Uterus (tissue), 4 donors: Measurements from ENCODE around the gene ARHGAP8. TPM values are rescaled to one million over a fixed set of nuclear protein-coding genes. Genes with fewer than 3 reads are reported as not detected.

Source experiments
- DNase-seq, 2 donors: peaks; one replicate each; pipeline ENCODE4 v3.0.0-alpha.2; 2019 to 2020
- H3K27ac ChIP-seq, 2 donors: fragments of 200-600 bp; sonication (generic); 1 replicate in 1 of 2; 2 replicates in 1 of 2; pipeline ENCODE4 v1.5.1; 2016 to 2018
- H3K27me3 ChIP-seq, 2 donors: fragments of 200-600 bp; sonication (generic); one replicate each; pipeline ENCODE4 v1.5.1; 2018 to 2019; ENCODE audit warnings: control low read depth in 1 of 2
- H3K36me3 ChIP-seq, 2 donors: fragments of 200-600 bp; sonication (generic); one replicate each; pipeline ENCODE4 v1.5.1; 2019; ENCODE audit warnings: control low read depth in 1 of 2
- H3K4me1 ChIP-seq, 2 donors: fragments of 200-600 bp; sonication (generic); one replicate each; pipeline ENCODE4 v1.5.1; 2018 to 2019; ENCODE audit warnings: control low read depth in 1 of 2
- H3K4me3 ChIP-seq, 2 donors: fragments of 200-600 bp; sonication (generic); 1 replicate in 1 of 2; 2 replicates in 1 of 2; pipeline ENCODE4 v1.5.1; 2018 to 2019; ENCODE audit warnings: mild to moderate bottlenecking in 1 of 2
- H3K9me3 ChIP-seq, 2 donors: fragments of 200-600 bp; sonication (generic); one replicate each; pipeline ENCODE4 v1.5.1; 2019; ENCODE audit warnings: control low read depth in 1 of 2
- CTCF ChIP-seq, 4 experiments: fragments of 200-600 bp in 2 of 4; fragments of 450-650 bp in 2 of 4; sonication (generic) in 2 of 4; IDR thresholded peaks; one replicate each; pipeline ENCODE4 v1.5.1; 2016 to 2019; ENCODE audit warnings: antibody characterized with exemption in 4 of 4, mild to moderate bottlenecking in 2 of 4, moderate library complexity in 1 of 4
- POLR2A ChIP-seq, 2 donors: fragments of 450-650 bp; IDR thresholded peaks; one replicate each; pipeline ENCODE4 v1.6.1; 2016; ENCODE audit warnings: antibody characterized with exemption in 2 of 2, mild to moderate bottlenecking in 1 of 2, moderate library complexity in 1 of 2
- intact Hi-C: fragments of 100-400 bp; cut with DNase I; formaldehyde crosslinking; loops from one replicate; pipeline ENCODE4 v1.15.1; 2023; ENCODE audit warnings: low total_unique reads
- total RNA-seq, 4 donors: library from RNA; depleted of rRNA in 3 of 4; stranded (reverse); fragments of >200 nt in 3 of 4; gene quantifications; one replicate each; pipeline versions ENCODE4 v1.1.0 to v1.2.4, GENCODE V29; 2014 to 2023
- donor health status: DM: yes; HTN: yes; CAD: no.

Gene ARHGAP8
- total RNA-seq, 4 donors from 2014 or later = 1.8 to 4.4 TPM; not detected in 2

- H3K9me3 ChIP-seq = no peaks in the 10 kb centered on the region
- intact Hi-C loops = no loop called here
- no peaks in the 10 kb centered on the region for H3K36me3 ChIP-seq
- H3K4me1 ChIP-seq = no peaks in the 10 kb centered on the region
- H3K4me3 ChIP-seq = no peak overlapping the region
- no peaks in the 10 kb centered on the region for H3K27me3 ChIP-seq
- no peak overlapping the region for H3K27ac ChIP-seq
- DNase-seq = no peak
- TF ChIP-seq CTCF (IDR thresholded peaks at IDR 0.05) = no peak
- no peak for TF ChIP-seq POLR2A (IDR thresholded peaks at IDR 0.05)
These were observed 130.6 kb downstream of the ARHGAP8 start for GRCh38 chr22:44883011-44883421.

GRCh38 chr22:44884562-44884961 lies 132.2 kb downstream of the ARHGAP8 start:
- no peak for DNase-seq
- intact Hi-C loops = no loop called here
- no peaks in the 10 kb centered on the region for H3K4me1 ChIP-seq
- H3K9me3 ChIP-seq = no peaks in the 10 kb centered on the region
- H3K27me3 ChIP-seq = no peaks in the 10 kb centered on the region
- TF ChIP-seq CTCF (IDR thresholded peaks at IDR 0.05) = no peak
- no peak for TF ChIP-seq POLR2A (IDR thresholded peaks at IDR 0.05)
- no peak overlapping the region for H3K4me3 ChIP-seq
- H3K27ac ChIP-seq = no peak overlapping the region
- H3K36me3 ChIP-seq = no peaks in the 10 kb centered on the region

DNA sequence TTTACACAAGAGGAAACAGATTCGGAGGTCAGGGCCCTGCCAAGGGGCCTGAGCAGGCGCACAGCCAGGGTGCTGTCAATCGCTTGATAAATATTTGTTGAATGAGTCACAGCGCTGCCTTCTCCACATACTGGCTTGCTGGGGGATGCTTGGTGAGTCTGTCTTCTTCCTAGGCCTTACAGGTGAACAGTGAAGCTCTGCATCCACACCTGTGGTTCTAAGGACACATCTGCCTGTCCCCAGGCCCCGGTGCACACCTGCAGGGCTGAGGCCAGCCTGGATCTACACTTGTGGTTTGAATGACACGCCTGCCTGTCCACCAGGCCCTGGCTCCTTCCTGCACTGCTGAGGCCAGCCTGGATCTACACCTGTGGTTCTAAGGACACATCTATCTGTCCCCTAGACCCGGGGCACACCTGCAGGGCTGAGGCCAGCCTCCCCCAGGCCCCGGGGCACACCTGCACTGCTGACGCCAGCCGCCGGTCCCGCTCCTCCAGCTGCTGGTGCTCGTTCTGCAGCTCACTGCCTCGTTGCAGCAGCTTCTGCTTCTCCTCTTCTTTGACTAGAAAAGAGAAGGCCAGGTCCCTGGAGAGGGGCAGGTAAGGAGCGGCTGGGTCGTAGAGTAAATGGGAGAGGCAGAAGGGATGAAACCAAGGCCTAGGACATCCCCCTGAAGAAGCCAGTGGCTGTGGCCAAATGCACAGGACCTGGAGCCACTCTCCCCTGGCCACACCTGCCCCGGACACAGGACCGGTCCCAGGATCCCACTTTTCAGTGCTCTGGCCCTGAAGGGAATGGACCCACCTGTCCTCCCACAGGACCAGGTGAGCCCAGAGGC lies 132.8 kb downstream of the ARHGAP8 start:
- no peak overlapping the region for H3K4me3 ChIP-seq
- H3K36me3 ChIP-seq = no peaks in the 10 kb centered on the region
- intact Hi-C loops = no loop called here
- TF ChIP-seq POLR2A (IDR thresholded peaks at IDR 0.05) (no peak), CTCF (IDR thresholded peaks at IDR 0.05) (no peak)
- no peaks in the 10 kb centered on the region for H3K4me1 ChIP-seq
- no peaks in the 10 kb centered on the region for H3K9me3 ChIP-seq
- H3K27ac ChIP-seq = no peak overlapping the region
- no peak for DNase-seq
- no peaks in the 10 kb centered on the region for H3K27me3 ChIP-seq

DNA sequence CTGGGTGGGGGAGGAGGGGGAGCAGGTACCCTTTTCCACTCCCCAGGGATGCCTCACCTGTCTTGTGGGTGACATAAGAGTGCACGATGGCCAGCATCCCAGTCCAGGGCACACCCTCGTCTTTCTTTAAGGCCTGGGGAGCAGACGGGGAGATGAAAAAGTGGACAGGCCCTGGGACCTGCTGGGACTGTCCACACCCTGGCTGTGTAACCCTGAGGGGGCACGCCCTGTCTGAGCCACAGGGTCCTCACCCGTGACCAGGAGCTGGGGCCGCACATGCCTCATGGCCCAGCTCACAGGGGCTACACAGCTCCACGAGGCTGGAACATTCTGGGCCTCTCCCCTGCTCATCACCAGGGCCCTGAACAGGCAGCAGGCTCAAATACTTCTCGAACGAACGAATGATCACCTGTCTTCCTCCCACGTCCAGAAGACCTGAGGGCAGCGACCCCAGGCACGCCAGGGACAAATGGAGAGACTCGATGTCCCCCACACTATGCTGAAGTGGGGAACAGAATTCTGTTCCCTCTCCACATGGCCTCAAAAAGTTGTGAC lies 133.5 kb downstream of the ARHGAP8 start:
- H3K4me1 ChIP-seq = no peaks in the 10 kb centered on the region
- no peak overlapping the region for H3K4me3 ChIP-seq
- no peak for DNase-seq
- TF ChIP-seq POLR2A (IDR thresholded peaks at IDR 0.05) (no peak), CTCF (IDR thresholded peaks at IDR 0.05) (no peak)
- H3K27me3 ChIP-seq = no peaks in the 10 kb centered on the region
- intact Hi-C loops = no loop called here
- H3K9me3 ChIP-seq = no peaks in the 10 kb centered on the region
- no peak overlapping the region for H3K27ac ChIP-seq
- H3K36me3 ChIP-seq = no peaks in the 10 kb centered on the region

DNA sequence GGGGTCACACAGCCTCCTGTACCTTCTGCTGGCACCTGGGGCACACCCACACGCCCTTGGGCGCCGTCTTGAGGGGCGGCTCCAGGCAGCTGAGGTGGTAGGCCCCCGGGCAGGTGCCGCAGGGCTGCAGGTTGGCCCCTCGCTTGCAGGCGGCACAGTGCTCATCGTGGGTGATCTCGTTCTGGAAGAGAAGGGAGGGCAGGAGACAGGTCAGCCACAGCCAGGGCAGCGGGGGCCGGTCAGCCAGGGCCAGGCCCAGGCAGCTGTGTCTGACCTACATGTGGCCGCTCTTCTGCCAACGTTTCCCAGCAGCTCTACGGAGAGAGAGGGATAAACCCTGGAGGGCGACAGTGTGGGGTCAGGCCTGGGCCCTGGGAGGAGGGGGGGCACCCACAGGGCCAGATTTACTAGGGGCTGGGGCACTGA lies 135.6 kb downstream of the ARHGAP8 start:
- Histone ChIP-seq H3K4me3 (no peak overlapping the region), H3K27ac (no peak overlapping the region), H3K9me3 (no peaks in the 10 kb centered on the region), H3K27me3 (no peaks in the 10 kb centered on the region), H3K4me1 (no peaks in the 10 kb centered on the region), H3K36me3 (no peaks in the 10 kb centered on the region)
- TF ChIP-seq CTCF (IDR thresholded peaks at IDR 0.05) = no peak
- no peak for TF ChIP-seq POLR2A (IDR thresholded peaks at IDR 0.05)
- no peak for DNase-seq
- intact Hi-C loops = no loop called here
